ENCODE measurements around the gene CCT5.

DNA sequence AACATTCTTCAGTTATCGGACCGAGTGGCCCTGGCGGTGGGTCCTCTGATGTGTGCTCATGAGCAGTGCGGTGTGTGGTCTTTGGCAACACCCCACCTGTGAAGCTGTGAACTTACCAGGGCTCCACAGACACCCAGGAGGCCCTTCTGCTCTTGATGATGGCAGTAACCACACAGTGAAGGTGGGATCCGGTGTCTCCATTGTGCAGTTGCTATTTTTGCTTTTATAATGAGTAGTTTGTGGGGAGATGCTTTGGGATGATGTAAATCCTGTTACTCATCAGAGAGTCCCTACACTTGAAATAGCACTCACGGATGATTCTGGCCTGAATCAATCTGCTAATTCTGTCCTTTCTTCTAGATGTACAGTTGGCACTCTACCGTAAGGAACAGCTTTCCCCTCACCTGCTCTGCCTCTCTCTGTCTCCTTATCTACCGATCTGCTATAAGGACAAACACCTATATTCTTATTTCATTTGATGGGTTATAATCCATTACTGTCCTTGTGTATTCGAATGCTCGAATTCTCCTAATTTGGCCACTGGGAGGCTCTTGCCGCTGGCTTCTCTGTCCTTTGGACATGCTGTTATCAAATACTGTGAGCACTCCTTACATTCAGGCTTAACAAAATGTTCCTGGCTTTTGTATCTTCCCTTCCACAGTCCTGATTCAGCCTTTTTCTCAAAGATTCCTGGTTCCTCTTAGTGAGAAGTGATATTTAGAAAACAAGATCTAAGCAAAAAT lies 20.6 kb upstream of the CCT5 start:
- TF ChIP-seq, protein P1, sequence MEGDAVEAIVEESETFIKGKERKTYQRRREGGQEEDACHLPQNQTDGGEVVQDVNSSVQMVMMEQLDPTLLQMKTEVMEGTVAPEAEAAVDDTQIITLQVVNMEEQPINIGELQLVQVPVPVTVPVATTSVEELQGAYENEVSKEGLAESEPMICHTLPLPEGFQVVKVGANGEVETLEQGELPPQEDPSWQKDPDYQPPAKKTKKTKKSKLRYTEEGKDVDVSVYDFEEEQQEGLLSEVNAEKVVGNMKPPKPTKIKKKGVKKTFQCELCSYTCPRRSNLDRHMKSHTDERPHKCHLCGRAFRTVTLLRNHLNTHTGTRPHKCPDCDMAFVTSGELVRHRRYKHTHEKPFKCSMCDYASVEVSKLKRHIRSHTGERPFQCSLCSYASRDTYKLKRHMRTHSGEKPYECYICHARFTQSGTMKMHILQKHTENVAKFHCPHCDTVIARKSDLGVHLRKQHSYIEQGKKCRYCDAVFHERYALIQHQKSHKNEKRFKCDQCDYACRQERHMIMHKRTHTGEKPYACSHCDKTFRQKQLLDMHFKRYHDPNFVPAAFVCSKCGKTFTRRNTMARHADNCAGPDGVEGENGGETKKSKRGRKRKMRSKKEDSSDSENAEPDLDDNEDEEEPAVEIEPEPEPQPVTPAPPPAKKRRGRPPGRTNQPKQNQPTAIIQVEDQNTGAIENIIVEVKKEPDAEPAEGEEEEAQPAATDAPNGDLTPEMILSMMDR (conservative IDR thresholded peaks at IDR 0.05; ENCODE audit: low read length), result peak; percentile 34
- no peak for TF ChIP-seq EZH2phosphoT487 (IDR thresholded peaks at IDR 0.05; ENCODE audit: borderline replicate concordance)
